ENCODE results near the gene IGFL4. TPM values are rescaled to one million over a fixed set of nuclear protein-coding genes. Genes with fewer than 3 reads are reported as not detected.

IGFL4 gene
- total and polyA plus RNA-seq, 9 of the 15 experiments (the other 6 are each of a cell fraction or from before 2014, with no cell fraction given): not detected

GRCh38 chr19:46035546-46035945 is 5.3 kb downstream of the IGFL4 start:
- no peak overlapping the region for H3K4me3 ChIP-seq
- no peak overlapping the region for H2AFZ ChIP-seq (ENCODE audit: low read depth, low read length)
- DNase-seq (ENCODE audit: extremely low read depth in 1 of 4, low spot score in 3 of 4): no peak
- no peak overlapping the region for H3K9ac ChIP-seq (ENCODE audit: insufficient read depth in 1 of 2, low read depth in 2 of 2, low read length in 2 of 2)
- no peak overlapping the region for H3K27ac ChIP-seq (ENCODE audit: extremely low read depth, low read depth, low read length)
- peaks cover 7 to 40% of the 10 kb centered on the region in 2 experiments; a peak in 2 of 5 replicates for H3K27me3 ChIP-seq (ENCODE audit: control insufficient read depth in 2 of 2, insufficient read depth in 2 of 2, low read length in 2 of 2)
- in situ Hi-C loops (cut with MboI) (no loop called here), intact Hi-C loops (cut with micrococcal nuclease) (no loop called here)
- TF ChIP-seq STAT5A (IDR thresholded peaks at IDR 0.05; ENCODE audit: borderline replicate concordance, low read length): no peak
- no peak for TF ChIP-seq ZNF143 (CRISPR knock-in tag; IDR thresholded peaks at IDR 0.05)
- no peak for TF ChIP-seq CUX1 (CRISPR knock-in tag; IDR thresholded peaks at IDR 0.05)
- TF ChIP-seq POLR3A (IDR thresholded peaks at IDR 0.05; ENCODE audit: borderline replicate concordance, extremely low read depth, insufficient read depth, insufficient read length): no peak
- TF ChIP-seq THRA (IDR thresholded peaks at IDR 0.05): no peak
- no peak for TF ChIP-seq ESRRB (CRISPR knock-in tag; IDR thresholded peaks at IDR 0.05; ENCODE audit: borderline replicate concordance)
- TF ChIP-seq GTF2A2 (tag; IDR thresholded peaks at IDR 0.05): no peak
- TF ChIP-seq PCBP1 (IDR thresholded peaks at IDR 0.05; ENCODE audit: low read depth, low read length, poor library complexity, severe bottlenecking): no peak
- TF ChIP-seq ZNF707 (CRISPR knock-in tag; conservative IDR thresholded peaks at IDR 0.05): no peak
- no peak for TF ChIP-seq HNRNPL (IDR thresholded peaks at IDR 0.05; ENCODE audit: low read depth, low read length)
- TF ChIP-seq TARDBP (IDR thresholded peaks at IDR 0.05): no peak
- no peaks in the 10 kb centered on the region for H3K4me1 ChIP-seq (replicated peaks in 1 of 2; ENCODE audit: control insufficient read depth in 2 of 2, insufficient read depth in 2 of 2, low read length in 2 of 2)
- H3K36me3 ChIP-seq (ENCODE audit: control insufficient read depth, insufficient read depth, low read length): no peaks in the 10 kb centered on the region
- H3K9me1 ChIP-seq (ENCODE audit: control insufficient read depth, insufficient read depth, low read length): no peaks in the 10 kb centered on the region
- no peaks in the 10 kb centered on the region for H3K9me3 ChIP-seq (replicated peaks; ENCODE audit: control insufficient read depth, insufficient read depth, low read depth, low read length)
- FAIRE-seq: no peak
- POLR2A ChIA-PET: interaction anchor here (0.9 kb wide), 1 partner anchor 10 kb away, joined by 3 read pairs; no protein-coding TSS in a partner anchor
- CTCF ChIA-PET (ENCODE audit: low intra/inter-chr PET ratio): no interaction called here
- BruUV-seq (replicated peaks): no TSS peak
- H3K4me2 ChIP-seq (ENCODE audit: insufficient read depth, low read length): no peak overlapping the region
- 2% methylated on average over 5 of the region's 6 CpGs for WGBS (ENCODE audit: insufficient coverage, low coverage, missing lambda C conversion rate)
- no peaks in the 10 kb centered on the region for H3K79me2 ChIP-seq (ENCODE audit: control insufficient read depth, insufficient read depth, low read length)
- no peaks in the 10 kb centered on the region for H4K20me1 ChIP-seq (replicated peaks; ENCODE audit: control insufficient read depth, insufficient read depth, low read length)
- no peak for ATAC-seq
